ENCODE measurements around the gene TMEM109.
A peak's percentile ranks its signal among the peaks of the same experiment; 100 is the strongest.

Gene TMEM109

DNA sequence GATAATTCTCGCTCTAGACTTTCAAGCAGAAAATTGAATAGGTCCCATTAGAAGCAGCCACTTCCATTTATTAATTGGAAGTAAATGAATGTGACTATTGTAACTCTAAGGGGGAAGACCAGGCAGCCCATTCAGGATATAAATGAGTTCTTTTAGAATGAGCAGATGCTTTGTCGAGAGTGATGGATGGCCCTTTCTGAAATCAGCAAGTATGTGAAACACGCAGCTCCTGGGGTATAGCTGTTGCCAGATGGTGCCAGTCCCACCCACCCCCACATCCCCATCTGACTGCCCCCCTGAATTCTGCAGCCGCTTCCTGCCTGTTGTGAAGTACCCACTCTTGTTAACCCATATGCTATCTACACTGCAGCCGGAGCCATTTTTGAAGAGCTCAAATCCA lies 34.3 kb downstream of the TMEM109 start:
- H3K4me2 ChIP-seq (ENCODE audit: low read length), result no peak overlapping the region
- H2BK120ac ChIP-seq (ENCODE audit: insufficient read depth, low read length, poor library complexity), result no peak overlapping the region
- DNase-seq, result no peak
- no CpG with 5 or more reads among the region's 5 CpGs for WGBS (ENCODE audit: extremely low coverage, insufficient coverage, insufficient read length)
- H3K4me1 ChIP-seq (ENCODE audit: control insufficient read depth in 1 of 2, insufficient read depth in 2 of 2, low read length in 2 of 2), result peaks cover 12 to 16% of the 10 kb centered on the region in 2 experiments
- H4K8ac ChIP-seq (ENCODE audit: low read depth, low read length), result no peak overlapping the region
- no peak overlapping the region for H4K12ac ChIP-seq (ENCODE audit: low read depth, low read length)
- H3K4me3 ChIP-seq (ENCODE audit: low read depth, low read length), result no peak overlapping the region
- no peak overlapping the region for H3K14ac ChIP-seq (ENCODE audit: low read length)
- no peak overlapping the region for H2BK12ac ChIP-seq (ENCODE audit: low read length)
- H4K91ac ChIP-seq (ENCODE audit: low read depth, low read length), result no peak overlapping the region
- H2AFZ ChIP-seq (ENCODE audit: insufficient read depth, low read length, poor library complexity), result no peak overlapping the region
- H3K79me2 ChIP-seq (ENCODE audit: control insufficient read depth, insufficient read depth, low read length, poor library complexity), result no peaks in the 10 kb centered on the region
- no peak overlapping the region for H3K9ac ChIP-seq (ENCODE audit: low read length)
- no peak overlapping the region for H3K23ac ChIP-seq (ENCODE audit: low read length)
- peaks cover 13% of the 10 kb centered on the region for H3K27me3 ChIP-seq (ENCODE audit: insufficient read depth, low read length)
- no peaks in the 10 kb centered on the region for H3K36me3 ChIP-seq (ENCODE audit: control insufficient read depth in 1 of 2, insufficient read depth in 2 of 2, low read length in 2 of 2)
- peaks cover 7% of the 10 kb centered on the region for H3K79me1 ChIP-seq (ENCODE audit: low read length)
- no peak overlapping the region for H2BK5ac ChIP-seq (ENCODE audit: low read depth, low read length, poor library complexity)
- no peak overlapping the region for H3K18ac ChIP-seq (ENCODE audit: low read length)
- H3K9me3 ChIP-seq (ENCODE audit: insufficient read depth, low read depth, low read length), result peaks cover 3% of the 10 kb centered on the region
- no peak overlapping the region for H2AK5ac ChIP-seq (ENCODE audit: low read length)
- H3K4ac ChIP-seq (ENCODE audit: low read depth, low read length), result no peak overlapping the region
- H3K27ac ChIP-seq (ENCODE audit: low read depth, low read length), result no peak overlapping the region

DNA sequence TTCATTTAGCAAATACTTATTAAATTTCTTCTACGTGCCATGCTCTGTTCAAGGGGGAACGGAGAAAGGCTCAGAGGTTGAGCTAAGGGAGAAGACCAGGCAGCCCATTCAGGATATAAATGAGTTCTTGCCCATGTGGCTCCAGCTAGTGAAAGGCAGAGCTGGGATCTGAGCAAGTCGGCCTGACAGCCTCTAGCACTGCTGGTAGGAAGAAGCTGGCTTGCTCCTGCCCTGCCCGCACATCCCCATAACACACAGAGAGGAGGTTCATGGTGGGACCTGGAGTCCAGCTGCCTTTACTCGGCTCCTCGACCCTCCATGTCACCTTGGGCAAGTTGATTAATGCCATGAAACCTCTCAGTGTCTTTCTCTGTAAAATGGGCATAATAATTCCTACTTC lies 36.1 kb downstream of the TMEM109 start:
- no peak overlapping the region for H3K14ac ChIP-seq (ENCODE audit: low read length)
- no CpG with 5 or more reads among the region's 6 CpGs for WGBS (ENCODE audit: extremely low coverage, insufficient coverage, insufficient read length)
- no peak overlapping the region for H3K18ac ChIP-seq (ENCODE audit: low read length)
- H2AFZ ChIP-seq (ENCODE audit: insufficient read depth, low read length, poor library complexity), result no peak overlapping the region
- H2AK5ac ChIP-seq (ENCODE audit: low read length), result no peak overlapping the region
- H3K27me3 ChIP-seq (ENCODE audit: insufficient read depth, low read length), result peaks cover 13% of the 10 kb centered on the region
- no peak overlapping the region for H4K12ac ChIP-seq (ENCODE audit: low read depth, low read length)
- peak in 1 of 2 donors; percentile 56 for DNase-seq
- H2BK120ac ChIP-seq (ENCODE audit: insufficient read depth, low read length, poor library complexity), result no peak overlapping the region
- no peak overlapping the region for H3K27ac ChIP-seq (ENCODE audit: low read depth, low read length)
- no peak overlapping the region for H3K4me2 ChIP-seq (ENCODE audit: low read length)
- peaks cover 8 to 13% of the 10 kb centered on the region in 2 experiments for H3K4me1 ChIP-seq (ENCODE audit: control insufficient read depth in 1 of 2, insufficient read depth in 2 of 2, low read length in 2 of 2)
- H4K8ac ChIP-seq (ENCODE audit: low read depth, low read length), result no peak overlapping the region
- H3K4ac ChIP-seq (ENCODE audit: low read depth, low read length), result no peak overlapping the region
- H2BK5ac ChIP-seq (ENCODE audit: low read depth, low read length, poor library complexity), result no peak overlapping the region
- no peak overlapping the region for H3K23ac ChIP-seq (ENCODE audit: low read length)
- H3K9me3 ChIP-seq (ENCODE audit: insufficient read depth, low read depth, low read length), result peaks cover 3% of the 10 kb centered on the region
- peaks cover 3% of the 10 kb centered on the region for H3K79me1 ChIP-seq (ENCODE audit: low read length)
- H3K9ac ChIP-seq (ENCODE audit: low read length), result no peak overlapping the region
- no peak overlapping the region for H4K91ac ChIP-seq (ENCODE audit: low read depth, low read length)
- no peaks in the 10 kb centered on the region for H3K79me2 ChIP-seq (ENCODE audit: control insufficient read depth, insufficient read depth, low read length, poor library complexity)
- no peaks in the 10 kb centered on the region for H3K36me3 ChIP-seq (ENCODE audit: control insufficient read depth in 1 of 2, insufficient read depth in 2 of 2, low read length in 2 of 2)
- no peak overlapping the region for H3K4me3 ChIP-seq (ENCODE audit: low read depth, low read length)
- no peak overlapping the region for H2BK12ac ChIP-seq (ENCODE audit: low read length)

DNA sequence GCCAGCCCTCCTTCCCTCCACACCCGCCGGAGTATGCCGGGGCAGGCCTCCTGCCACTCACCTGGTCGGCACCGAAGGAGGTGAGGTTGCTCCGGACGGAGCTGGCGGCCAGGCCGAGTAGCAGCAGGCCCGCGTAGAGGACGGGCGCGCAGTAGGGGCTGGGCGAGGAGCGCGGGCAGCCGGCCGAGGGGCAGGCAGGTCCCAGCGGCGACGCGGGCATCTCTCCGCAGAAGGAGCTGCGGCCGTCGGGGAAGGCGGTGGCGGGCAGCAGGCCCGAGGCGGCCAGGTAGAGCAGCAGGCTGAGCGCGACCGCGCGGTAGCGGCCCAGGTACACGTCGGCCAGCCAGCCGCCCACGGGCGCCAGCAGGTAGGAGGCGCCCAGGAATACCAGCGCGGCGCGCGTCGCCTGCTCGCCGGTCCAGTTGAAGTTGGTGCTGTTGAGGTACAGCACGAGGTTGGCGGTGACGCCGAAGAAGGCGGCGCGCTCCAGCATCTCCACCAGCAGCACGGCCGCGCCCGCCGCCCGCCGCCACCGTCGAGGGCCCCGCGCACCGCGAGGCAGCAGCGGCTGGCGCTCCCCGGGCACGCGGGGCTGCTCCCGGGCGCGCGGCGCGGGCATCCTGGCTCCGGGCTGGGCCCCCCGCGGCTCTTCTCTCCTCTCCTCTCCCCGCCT lies 37.1 kb downstream of the TMEM109 start:
- H3K27ac ChIP-seq (ENCODE audit: low read depth, low read length), result no peak overlapping the region
- H3K36me3 ChIP-seq (ENCODE audit: control insufficient read depth in 1 of 2, insufficient read depth in 2 of 2, low read length in 2 of 2), result no peaks in the 10 kb centered on the region
- peak overlapping the region; percentile 55 for H3K4me2 ChIP-seq (ENCODE audit: low read length)
- peak overlapping the region; percentile 50 for H3K4me3 ChIP-seq (ENCODE audit: low read depth, low read length)
- WGBS (ENCODE audit: extremely low coverage, insufficient coverage, insufficient read length), result no CpG with 5 or more reads among the region's 86 CpGs
- no peak overlapping the region for H2BK12ac ChIP-seq (ENCODE audit: low read length)
- H3K27me3 ChIP-seq (ENCODE audit: insufficient read depth, low read length), result peaks cover 13% of the 10 kb centered on the region
- no peak overlapping the region for H4K91ac ChIP-seq (ENCODE audit: low read depth, low read length)
- no peak overlapping the region for H4K12ac ChIP-seq (ENCODE audit: low read depth, low read length)
- H3K79me2 ChIP-seq (ENCODE audit: control insufficient read depth, insufficient read depth, low read length, poor library complexity), result no peaks in the 10 kb centered on the region
- H3K18ac ChIP-seq (ENCODE audit: low read length), result no peak overlapping the region
- H3K23ac ChIP-seq (ENCODE audit: low read length), result no peak overlapping the region
- H3K9me3 ChIP-seq (ENCODE audit: insufficient read depth, low read depth, low read length), result peaks cover 3% of the 10 kb centered on the region
- H3K9ac ChIP-seq (ENCODE audit: low read length), result no peak overlapping the region
- peak overlapping the region; percentile 69 for H2AFZ ChIP-seq (ENCODE audit: insufficient read depth, low read length, poor library complexity)
- H3K4ac ChIP-seq (ENCODE audit: low read depth, low read length), result no peak overlapping the region
- H3K14ac ChIP-seq (ENCODE audit: low read length), result no peak overlapping the region
- H3K79me1 ChIP-seq (ENCODE audit: low read length), result peaks cover 3% of the 10 kb centered on the region
- no peak overlapping the region for H2BK5ac ChIP-seq (ENCODE audit: low read depth, low read length, poor library complexity)
- H2BK120ac ChIP-seq (ENCODE audit: insufficient read depth, low read length, poor library complexity), result no peak overlapping the region
- peaks cover 8 to 13% of the 10 kb centered on the region in 2 experiments for H3K4me1 ChIP-seq (ENCODE audit: control insufficient read depth in 1 of 2, insufficient read depth in 2 of 2, low read length in 2 of 2)
- no peak for DNase-seq
- no peak overlapping the region for H4K8ac ChIP-seq (ENCODE audit: low read depth, low read length)
- H2AK5ac ChIP-seq (ENCODE audit: low read length), result no peak overlapping the region

DNA sequence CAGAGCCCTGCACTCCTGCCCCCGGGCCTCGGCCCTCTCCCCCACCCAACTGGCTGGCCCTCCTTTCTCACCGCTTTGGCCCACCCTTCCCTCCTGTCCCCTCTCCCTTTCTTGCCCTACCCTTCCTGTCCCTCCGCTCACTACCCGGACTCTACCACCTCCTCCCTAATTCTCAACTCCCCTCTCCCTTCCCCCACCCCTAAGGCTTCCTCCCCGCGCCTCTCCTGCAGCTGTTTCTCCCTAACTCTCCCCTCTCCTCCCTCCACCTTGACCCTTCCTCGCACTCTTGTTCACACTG lies 37.6 kb downstream of the TMEM109 start:
- Histone ChIP-seq H3K27me3 (ENCODE audit: insufficient read depth, low read length) (peaks cover 13% of the 10 kb centered on the region), H3K4me3 (ENCODE audit: low read depth, low read length) (no peak overlapping the region), H3K79me2 (ENCODE audit: control insufficient read depth, insufficient read depth, low read length, poor library complexity) (no peaks in the 10 kb centered on the region), H2BK120ac (ENCODE audit: insufficient read depth, low read length, poor library complexity) (no peak overlapping the region), H3K4ac (ENCODE audit: low read depth, low read length) (no peak overlapping the region), H2BK5ac (ENCODE audit: low read depth, low read length, poor library complexity) (no peak overlapping the region), H2BK12ac (ENCODE audit: low read length) (no peak overlapping the region), H3K36me3 (ENCODE audit: control insufficient read depth in 1 of 2, insufficient read depth in 2 of 2, low read length in 2 of 2) (no peaks in the 10 kb centered on the region), H3K14ac (ENCODE audit: low read length) (no peak overlapping the region), H3K79me1 (ENCODE audit: low read length) (peaks cover 3% of the 10 kb centered on the region), H3K9ac (ENCODE audit: low read length) (no peak overlapping the region), H3K4me1 (ENCODE audit: control insufficient read depth in 1 of 2, insufficient read depth in 2 of 2, low read length in 2 of 2) (peaks cover 8 to 13% of the 10 kb centered on the region in 2 experiments), H2AFZ (ENCODE audit: insufficient read depth, low read length, poor library complexity) (no peak overlapping the region), H3K9me3 (ENCODE audit: insufficient read depth, low read depth, low read length) (peaks cover 3% of the 10 kb centered on the region), H3K23ac (ENCODE audit: low read length) (no peak overlapping the region), H4K8ac (ENCODE audit: low read depth, low read length) (no peak overlapping the region), H4K12ac (ENCODE audit: low read depth, low read length) (no peak overlapping the region), H4K91ac (ENCODE audit: low read depth, low read length) (no peak overlapping the region), H3K18ac (ENCODE audit: low read length) (no peak overlapping the region), H3K4me2 (ENCODE audit: low read length) (peak overlapping the region; percentile 55), H3K27ac (ENCODE audit: low read depth, low read length) (no peak overlapping the region), H2AK5ac (ENCODE audit: low read length) (no peak overlapping the region)
- DNase-seq, result no peak
- no CpG with 5 or more reads among the region's 8 CpGs for WGBS (ENCODE audit: extremely low coverage, insufficient coverage, insufficient read length)

Measured in trophoblast cell (in vitro differentiated cells and primary cell).